ENCODE measurements around the gene PTH1R.

The PTH1R gene

GRCh38 chr3:46897829-46898320, 20.4 kb downstream of the PTH1R start:
- DNase-seq: no peak

GRCh38 chr3:46898321-46899150, 21.0 kb downstream of the PTH1R start:
- peak in 6 of 51 donors; percentile 20 to 39 (median 30) for DNase-seq

DNA sequence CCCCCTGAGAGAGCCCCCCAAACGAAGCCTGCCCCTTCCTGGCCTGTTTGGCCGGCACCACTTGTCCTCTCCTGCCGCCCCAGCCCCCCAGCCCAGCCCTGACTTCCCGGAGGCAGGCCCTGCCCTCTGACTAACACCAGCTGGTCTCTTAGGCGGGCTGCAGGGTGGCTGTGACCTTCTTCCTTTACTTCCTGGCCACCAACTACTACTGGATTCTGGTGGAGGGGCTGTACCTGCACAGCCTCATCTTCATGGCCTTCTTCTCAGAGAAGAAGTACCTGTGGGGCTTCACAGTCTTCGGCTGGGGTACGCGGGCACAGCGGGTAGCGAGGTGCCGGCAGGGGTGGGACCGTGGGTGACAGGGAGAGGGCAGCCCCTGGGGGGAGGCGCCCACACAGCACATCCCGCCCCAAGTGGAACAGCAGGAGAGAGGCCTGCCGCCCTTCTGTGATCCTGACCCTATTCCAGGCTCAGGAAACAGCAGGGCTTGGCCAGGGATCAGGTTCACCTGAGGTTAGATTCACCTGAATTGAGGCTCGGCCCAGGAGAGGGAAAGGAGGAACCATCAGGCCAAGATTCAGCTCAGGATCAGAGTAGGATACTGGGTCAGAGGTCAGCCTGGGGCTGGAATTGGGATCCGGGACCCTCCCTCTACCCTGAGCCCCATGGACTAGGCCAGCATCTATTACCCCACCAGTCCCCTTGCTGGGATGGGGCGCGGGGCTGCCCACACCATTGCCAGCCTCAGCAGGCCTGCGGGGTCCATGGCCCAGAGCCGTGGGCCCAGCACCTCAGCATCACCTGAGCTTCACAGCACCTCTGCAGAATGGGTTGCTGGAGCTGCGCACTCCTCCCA, 21.9 kb downstream of the PTH1R start:
- DNase-seq: peak in 1 of 51 donors; percentile 31

GRCh38 chr3:46900007-46900292, 22.4 kb downstream of the PTH1R start:
- DNase-seq: peak in 17 of 51 donors; percentile 10 to 60 (median 30)

DNA sequence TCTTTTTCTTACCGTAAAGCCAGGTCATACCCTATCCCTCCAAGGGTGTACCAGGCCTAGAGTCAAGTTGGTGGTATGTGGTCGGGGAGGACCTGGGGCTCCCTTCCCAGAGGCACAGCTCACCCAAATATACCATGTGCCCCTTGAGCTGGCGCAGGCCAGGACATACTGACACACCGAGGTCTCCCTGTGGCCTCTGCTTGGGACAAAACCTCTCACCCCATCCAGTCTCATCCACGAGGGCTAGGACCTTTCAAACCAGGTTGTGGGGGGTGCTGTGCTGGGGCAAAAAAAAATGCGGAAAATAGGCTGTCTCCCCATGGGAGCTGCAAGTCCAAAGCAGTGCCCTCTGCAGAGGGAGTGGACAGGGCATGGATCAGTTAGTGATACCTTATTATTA, 22.8 kb downstream of the PTH1R start:
- DNase-seq: no peak

GRCh38 chr3:46901061-46901460, 23.5 kb downstream of the PTH1R start:
- DNase-seq: no peak

- DNase-seq: no peak
Observed at GRCh38 chr3:46901591-46902187, 24.2 kb downstream of the PTH1R start.

DNA sequence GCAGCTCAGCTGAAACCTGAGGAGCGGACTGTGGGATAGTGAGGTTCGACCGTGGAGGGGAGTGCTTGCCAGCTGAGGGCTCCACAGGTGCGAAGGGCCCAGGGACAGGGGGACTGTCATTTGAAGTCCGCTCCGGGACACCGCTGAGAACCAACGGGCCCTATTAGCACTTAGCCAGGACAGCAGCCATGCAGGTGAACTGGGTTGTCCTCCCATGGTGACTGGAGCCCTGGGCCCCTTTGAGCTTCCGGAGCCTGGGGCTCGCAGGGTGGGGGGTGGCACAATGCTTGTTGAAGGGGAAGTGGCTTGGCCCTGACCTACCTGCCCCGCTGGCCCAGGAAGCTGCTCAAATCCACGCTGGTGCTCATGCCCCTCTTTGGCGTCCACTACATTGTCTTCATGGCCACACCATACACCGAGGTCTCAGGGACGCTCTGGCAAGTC, 24.7 kb downstream of the PTH1R start:
- no peak for DNase-seq

DNA sequence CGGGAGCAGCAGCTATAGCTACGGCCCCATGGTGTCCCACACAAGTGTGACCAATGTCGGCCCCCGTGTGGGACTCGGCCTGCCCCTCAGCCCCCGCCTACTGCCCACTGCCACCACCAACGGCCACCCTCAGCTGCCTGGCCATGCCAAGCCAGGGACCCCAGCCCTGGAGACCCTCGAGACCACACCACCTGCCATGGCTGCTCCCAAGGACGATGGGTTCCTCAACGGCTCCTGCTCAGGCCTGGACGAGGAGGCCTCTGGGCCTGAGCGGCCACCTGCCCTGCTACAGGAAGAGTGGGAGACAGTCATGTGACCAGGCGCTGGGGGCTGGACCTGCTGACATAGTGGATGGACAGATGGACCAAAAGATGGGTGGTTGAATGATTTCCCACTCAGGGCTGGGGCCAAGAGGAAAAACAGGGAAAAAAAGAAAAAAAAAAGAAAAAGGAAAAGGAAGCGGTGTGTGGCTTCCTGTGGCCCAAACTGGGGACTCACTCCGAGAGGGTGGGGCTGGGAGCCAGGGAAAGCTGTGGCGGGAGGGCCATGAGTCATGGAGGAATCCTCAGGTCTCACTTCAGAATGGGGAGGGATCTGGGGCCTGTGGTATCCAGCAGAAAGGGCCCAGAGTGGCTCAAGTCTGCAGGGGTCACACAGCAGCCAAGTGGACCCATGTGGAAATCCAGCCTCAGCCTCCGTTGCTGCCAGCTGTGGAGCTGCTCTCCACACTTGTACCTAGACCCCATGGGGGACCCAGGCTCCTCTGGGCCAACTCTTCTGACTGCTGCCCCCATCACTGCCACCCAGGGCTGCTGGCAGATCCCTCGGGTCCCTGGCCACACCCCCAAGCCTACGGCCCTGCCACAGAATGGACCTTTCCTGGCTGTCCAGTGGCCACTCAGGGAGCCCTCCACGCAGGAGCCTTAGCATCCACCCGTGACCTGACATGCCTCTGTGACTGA, 26.1 kb downstream of the PTH1R start:
- no peak for DNase-seq

DNA sequence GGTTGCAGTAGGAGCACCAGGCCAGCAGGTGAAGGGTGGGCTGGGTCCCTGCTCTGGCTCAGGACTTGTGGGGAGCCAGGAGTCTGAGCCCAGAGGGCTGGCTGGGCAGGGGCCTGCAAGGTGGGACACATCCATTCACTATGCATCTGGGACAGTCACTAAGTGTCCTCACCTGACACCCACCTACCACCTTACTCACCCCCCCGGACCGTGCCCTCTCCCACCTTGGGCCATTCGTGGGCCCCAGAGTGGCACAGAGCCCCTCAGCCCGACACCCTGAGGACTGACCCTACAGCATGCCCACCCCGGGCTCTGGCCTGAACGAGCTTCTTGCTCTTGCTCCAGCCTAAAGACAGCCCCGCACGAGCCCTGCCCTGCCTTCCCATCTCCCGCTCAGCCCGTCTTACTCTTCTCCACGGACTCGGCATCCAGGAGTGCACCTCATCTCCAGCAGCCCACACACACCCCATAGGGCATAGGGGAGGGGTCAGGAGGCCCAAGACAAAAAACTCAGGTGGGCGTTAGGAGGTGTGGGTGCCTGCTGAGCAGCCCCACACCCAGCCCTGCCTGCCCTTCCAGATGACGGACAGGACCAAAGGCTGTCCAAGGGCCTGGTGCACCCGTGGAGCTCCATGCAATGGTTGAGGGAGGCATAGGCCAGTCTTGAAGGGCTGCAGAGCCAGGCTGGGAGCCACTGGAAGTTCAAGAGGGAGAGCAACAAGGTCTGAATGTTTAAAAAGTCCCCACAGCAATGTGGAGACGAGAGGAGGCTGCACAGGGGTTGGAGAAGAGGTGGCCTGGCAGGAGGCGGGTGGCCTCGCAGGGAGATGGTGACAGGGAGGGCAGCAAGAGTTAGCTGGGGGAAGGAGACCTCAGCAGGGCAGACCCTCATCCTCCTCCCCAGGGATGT, 27.0 kb downstream of the PTH1R start:
- DNase-seq: no peak

- no peak for DNase-seq
Observed at GRCh38 chr3:46905213-46905560, 27.7 kb downstream of the PTH1R start.

- DNase-seq: no peak
Observed at GRCh38 chr3:46905661-46906451, 28.3 kb downstream of the PTH1R start.

DNA sequence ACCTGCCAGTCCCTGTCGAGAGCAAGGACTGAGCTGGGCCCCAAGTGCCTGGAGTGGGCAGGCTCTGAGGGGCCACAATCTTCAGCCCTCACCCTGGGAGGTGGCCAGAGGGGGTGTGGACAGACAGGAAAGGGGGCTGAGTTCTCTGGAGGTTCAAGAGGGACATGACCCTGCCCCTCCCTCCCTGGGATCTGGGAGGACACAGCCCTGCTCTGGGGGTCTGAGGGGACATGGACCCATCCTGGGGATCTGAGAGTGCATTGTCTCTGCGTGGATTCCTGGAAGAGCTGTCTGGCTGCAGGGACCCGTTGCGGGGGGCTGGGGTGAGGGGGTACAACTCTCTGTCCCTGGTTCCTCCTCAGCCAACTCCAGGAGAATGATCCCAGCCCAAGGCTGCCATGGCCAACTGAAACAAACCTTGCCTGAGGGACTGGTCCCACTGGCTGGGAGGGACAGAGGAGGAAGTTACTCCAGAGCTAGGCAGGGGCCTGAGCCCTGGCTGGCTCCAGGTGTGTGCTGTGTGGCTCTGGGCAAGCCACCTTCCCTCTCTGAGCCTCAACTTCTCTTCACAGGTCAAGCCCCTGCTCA, 29.0 kb downstream of the PTH1R start:
- DNase-seq: no peak

GRCh38 chr3:46907271-46907670, 29.8 kb downstream of the PTH1R start:
- no peak for DNase-seq

DNA sequence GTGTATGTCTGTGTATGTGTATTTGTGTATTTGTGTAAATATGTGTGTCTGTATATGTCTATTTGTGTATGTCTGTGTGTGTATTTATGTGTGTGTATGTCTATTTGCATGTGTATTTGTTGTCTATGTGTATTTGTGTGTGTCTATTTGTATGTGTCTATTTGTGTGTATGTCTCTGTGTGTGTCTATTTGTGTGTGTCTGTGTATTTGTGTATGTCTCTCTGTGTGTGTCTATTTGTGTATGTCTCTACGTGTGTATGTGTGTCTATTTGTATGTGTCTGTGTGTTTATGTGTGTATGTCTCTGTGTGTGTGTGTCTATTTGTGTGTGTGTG, 30.4 kb downstream of the PTH1R start:
- no peak for DNase-seq

- no peak for DNase-seq
Observed at GRCh38 chr3:46908294-46908985, 30.9 kb downstream of the PTH1R start.

- DNase-seq: no peak
Observed at GRCh38 chr3:46908986-46909534, 31.5 kb downstream of the PTH1R start.

Data from hypothalamus (tissue), 51 donors.